ENCODE data around the gene ST6GALNAC2.
"Not testable (repeated sequence)": the region's sequence is repeated elsewhere in the genome, so short reads cannot be mapped to it uniquely, and the experiment has no call there.

ST6GALNAC2 gene

DNA sequence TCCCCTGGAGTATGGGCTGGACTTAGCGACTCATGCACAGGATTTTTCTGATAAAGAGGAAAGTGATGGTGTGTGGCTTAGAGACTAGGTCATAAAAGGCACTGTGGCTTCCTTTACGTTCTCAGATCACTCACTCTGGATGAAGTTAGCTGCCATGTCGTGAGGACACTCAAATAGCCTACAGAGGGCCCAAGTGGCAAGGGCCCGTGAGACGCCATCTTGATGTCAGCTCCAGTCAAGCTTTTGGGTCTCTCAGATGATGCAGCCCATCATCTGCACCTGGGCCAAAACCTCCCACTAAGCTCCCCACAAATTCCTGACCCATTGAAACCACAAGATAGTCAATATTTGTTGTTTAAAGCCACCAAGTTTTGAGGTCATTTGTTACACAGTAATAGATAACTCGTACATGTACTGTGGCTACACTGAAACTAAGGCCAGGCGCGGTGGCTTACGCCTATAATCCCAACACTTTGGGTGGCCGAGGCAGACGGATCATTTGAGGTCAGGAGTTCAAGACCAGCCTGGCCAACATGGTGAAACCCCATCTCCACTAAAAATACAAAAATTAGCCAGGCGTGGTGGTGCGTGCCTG lies 14.7 kb downstream of the ST6GALNAC2 start:
- DNase-seq (ENCODE audit: low read depth in 1 of 2, low spot score in 1 of 2): no peak

DNA sequence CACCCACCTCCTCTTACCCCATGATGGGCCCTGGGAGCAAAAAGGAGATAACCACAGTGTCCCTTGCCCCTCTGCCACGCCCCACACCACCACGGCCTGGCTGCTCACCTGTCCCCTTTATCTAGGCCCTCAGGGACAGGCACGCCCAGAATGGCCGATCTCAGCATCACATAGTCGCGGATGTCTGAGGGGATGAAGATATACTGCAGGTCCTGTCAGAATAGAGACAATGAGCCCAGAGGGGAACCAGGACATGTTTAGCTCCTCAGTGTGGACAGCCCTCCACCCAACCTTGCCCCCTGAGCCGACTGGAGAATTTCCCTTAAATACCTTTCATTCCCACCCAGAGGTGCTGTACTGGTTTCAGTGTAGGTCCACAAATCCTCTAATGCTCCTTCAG lies 15.2 kb downstream of the ST6GALNAC2 start:
- no peak for DNase-seq (ENCODE audit: low read depth in 1 of 2, low spot score in 1 of 2)

DNA sequence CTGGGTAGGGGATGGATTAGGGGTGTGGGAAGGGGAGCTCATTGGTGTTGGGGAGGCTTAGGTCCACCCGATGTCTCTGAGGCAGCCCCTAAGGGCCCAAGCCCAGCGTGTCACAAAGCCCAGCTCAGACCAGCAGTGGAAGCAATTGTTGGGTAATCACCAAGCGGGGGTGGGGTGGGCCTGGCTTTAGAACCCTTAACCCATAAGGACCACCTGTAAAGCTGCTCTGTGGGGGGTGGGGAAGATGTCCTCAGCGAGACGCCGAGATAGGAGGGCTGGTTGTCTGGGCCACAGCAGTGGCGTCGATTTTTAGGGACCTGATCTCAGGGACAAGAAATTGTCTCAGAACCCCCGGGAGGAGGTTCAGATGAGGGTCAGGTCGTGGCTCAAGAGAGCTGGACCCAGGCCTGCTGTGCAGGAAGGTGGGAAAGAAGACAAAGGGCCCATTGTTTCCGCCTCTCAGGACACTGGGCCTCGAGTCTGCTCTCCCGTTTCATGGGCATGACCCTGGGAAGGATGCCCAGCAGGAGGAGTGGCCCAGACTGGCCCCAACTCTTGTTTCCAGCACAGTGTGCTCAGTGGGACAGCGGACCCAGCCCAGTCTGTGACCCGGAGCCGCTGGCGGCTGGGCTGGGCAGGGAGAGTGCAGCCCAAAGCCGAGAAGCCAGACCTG lies 15.9 kb downstream of the ST6GALNAC2 start:
- DNase-seq (ENCODE audit: low read depth in 1 of 2, low spot score in 1 of 2): no peak

DNA sequence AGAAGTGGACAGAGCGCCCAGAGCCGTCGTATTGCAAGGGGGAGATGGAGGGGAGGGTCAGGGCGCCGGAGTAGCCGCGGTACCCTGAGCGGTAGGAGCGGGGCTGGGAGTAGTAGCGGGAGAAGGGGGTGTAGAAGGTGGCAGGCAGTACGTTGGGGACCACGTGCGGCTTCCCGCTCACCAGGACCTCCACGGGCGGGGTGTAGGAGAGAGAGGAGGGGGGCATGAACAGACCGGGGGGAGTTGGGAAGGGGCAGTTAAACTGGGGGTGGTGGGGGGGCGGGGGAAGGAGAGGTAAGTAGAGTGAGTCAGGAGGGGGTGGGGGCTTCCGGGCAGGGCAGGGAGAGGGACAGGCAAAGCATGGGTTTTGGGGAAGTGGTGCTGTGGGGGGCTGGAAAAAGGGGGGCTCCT lies 16.8 kb downstream of the ST6GALNAC2 start:
- DNase-seq (ENCODE audit: low read depth in 1 of 2, low spot score in 1 of 2): no peak

DNA sequence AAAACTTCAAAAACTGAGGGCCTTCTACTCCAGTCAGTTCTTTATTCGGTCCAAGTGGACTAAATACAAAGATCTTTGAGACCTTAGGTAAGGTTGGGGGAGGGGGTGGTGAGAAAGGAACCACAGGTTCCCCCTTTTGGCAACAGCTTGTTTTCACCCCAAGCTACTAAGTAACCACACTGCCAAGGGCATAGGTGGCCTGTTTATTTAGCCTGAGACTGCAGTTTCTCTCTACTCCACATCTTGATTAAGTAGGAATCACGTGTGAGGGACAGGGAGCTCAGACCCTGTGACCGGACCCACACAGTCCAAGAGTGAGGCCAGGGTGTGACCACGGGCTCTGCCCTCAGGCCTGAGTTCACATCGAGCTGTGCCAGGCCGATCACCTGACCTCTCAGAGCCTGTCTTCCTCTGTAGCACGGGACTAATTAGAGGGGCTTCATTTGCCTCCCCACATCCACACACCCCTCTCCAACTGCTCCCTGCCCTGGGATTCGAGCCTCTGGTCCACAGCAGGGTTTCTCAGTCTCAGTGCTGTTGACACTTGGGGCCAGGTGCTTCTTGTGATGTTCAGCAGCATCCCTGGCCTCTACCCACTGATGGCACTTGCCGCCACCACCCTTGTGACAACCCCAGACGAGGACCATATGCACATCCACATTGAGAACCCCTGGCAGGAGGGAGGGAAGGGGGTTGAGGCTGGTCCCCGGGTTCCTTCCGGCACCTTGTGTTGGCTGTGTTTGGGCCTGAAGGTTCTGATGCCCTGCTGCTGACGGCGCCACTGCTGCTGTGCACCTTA lies 17.8 kb downstream of the ST6GALNAC2 start:
- no peak for DNase-seq (ENCODE audit: low read depth in 1 of 2, low spot score in 1 of 2)

DNA sequence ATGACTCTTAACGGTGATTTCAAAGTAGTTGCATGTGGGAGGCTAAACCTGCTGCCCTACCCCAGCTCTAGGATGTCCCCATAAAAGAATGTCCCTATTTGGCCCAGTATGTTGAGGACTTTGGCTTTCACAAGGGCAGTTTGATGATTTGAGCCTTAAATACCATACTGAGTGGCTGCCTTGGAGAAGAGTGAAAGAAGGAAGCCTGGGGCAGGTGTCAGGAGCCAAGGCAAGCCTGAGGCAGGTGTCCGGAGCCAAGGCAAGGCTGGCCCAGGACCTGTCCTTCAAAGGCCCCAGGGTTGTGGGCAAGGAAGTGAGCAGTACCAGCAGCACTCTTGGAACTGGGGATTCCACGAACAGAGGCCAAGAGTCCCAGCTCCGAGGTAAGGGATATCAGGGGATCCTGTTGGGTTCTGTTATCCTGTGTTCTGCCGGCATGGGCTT lies 18.6 kb downstream of the ST6GALNAC2 start:
- DNase-seq (ENCODE audit: low read depth in 1 of 2, low spot score in 1 of 2): no peak

DNA sequence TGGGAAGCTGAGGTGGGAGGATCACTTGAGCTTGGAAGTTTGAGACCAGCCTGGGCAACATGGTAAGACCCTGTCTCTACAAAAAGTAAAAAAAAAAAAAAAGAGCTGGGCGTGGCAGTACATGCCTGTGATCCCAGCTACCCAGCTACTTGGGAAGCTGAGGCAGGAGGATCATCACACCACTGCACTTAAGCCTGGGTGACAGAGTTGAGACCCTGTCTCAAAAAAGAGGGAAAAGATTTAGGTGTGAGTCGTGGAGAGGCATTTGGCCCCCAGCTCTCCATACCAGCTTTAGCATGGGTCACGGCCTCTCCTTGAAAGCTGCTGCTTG lies 19.1 kb downstream of the ST6GALNAC2 start:
- DNase-seq (ENCODE audit: low read depth in 1 of 2, low spot score in 1 of 2): no peak

DNA sequence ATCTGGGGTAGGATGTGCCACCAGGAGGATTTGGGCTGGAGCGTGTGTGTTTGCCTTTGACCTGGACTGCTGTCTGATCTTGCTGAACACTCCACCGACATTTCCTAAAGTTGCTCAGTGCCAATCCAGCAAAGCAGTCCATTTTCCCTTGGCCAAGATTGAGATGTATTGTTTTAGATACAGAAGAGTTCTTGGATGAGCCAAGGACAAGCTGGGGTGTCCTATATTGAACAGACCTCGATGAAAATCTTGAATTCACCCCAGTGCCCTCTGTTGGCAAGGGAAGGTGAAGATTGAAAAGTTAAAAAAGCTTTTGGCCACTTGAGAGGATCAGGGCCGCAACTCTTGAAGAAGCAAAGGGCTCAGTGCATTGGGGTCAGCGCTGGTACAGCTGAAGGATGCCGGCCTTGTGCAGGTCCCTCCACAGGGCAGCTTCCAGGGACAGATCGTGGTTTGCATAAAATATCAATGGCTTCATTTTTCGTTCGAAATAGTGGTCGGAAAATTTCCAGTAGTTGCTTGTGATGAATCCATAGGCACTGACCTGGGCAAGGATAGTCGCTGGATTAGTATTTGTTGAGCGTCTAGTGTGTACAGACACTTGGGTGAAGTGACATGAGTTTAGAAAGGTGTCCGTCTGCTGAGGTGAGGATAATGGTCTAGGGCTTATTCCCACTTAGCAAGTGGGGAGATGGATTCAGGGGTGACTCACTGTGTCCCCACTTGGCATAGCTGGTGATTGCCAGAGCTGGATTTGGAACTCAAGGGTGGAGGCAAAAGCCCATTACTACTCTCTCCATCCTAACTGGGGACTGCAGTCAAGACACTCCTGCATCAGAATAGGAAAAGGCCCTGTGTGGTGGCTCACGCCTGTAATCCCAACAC lies 19.7 kb downstream of the ST6GALNAC2 start:
- DNase-seq (ENCODE audit: low read depth in 1 of 2, low spot score in 1 of 2): no peak

DNA sequence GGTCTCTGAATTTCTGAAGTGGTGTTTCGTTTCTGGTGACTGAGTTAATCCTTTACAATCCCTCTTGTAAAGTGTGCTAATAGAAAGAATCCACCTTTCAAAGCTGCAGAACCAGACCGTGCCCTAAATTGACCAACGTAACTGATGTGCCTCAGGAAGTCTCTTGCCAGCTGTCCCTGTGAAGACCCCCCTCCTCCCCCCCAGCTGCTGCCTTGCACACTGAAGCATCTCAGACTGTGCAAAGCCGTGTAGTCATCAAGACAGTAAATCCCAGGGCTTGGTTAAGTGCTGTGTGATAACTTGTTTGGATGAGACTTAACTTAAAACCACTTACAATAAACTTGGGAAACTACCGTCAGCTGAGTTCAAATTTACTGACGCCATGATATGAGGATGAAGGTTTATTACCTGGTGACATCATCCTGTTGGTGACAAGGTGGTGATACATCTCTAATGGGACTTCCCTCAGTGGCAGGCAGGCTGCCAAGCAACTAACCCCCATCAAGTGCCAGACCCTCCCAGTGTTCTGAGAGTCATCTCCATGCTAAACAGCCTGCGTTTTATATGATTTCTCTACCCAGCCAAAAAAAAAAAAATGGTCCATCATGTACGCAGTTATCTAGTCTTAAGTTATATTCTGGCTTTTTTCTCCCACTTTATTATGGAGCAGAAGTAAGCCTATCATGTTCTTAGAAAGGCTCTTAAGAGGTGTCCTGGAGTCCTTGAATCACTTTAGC lies 20.5 kb downstream of the ST6GALNAC2 start:
- not testable (repeated sequence) for DNase-seq (ENCODE audit: low read depth in 1 of 2, low spot score in 1 of 2)

DNA sequence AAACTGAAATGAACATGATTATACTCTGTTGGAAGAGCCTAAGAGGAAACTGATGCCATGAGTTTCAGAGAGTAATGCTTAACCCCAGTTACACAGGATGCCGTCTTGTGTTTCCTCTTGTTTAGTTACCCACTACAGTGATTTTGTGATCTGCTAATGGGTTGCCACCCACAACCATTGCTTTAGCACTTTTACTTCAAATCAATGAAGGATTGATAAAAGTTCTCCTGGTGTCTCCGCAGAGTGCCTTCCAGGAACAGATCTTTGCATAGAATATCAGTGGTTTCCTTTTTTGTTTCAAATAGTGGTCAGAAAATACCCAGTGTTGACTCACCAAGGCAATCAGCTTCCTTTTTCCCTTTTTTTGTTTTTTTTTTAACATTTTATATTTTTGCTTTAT lies 22.3 kb downstream of the ST6GALNAC2 start:
- DNase-seq (ENCODE audit: low read depth in 1 of 2, low spot score in 1 of 2): not testable (repeated sequence)

DNA sequence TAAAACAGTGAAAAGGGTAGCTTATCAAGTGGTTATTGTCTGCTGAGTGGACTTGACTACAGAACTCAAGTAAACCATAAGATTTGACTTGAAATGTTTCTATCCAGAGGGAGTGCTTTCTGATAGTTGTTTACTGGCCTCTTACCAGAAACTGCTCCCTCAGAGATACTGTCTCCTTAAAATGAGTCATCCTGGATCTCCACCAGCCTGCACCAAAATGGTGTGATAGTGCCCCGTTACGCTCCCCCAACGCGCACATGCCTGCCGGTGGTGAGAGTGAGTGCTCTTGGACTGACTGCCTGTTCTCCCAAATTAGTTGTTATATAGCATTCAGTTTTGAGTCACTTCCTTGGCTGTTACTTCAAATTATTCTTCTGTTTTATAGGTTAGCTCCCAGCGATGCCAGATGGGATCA lies 22.9 kb downstream of the ST6GALNAC2 start:
- DNase-seq (ENCODE audit: low read depth in 1 of 2, low spot score in 1 of 2): no peak

DNA sequence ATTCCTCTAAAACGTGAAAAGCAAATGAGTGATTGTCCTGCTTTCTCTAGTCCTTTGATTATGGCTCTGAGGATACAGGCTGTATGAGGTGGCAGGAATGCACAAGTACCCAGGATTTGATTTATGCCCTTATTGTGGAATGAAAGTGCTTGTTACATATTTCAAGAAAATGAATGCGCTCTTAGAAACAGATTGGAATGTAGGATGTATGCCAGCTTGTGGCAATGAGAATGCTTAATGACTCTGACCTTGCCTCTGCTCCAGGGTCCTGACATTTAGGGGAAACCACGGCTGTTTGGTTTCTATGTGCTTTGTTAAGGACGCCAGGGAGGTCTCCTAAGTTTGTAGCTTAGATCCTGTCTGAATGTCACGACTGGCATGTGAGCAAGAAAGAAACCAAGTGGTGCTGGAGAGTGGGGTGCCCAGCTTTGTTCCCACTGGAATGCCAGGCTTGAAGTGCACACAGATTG lies 23.8 kb downstream of the ST6GALNAC2 start:
- no peak for DNase-seq (ENCODE audit: low read depth in 1 of 2, low spot score in 1 of 2)

DNA sequence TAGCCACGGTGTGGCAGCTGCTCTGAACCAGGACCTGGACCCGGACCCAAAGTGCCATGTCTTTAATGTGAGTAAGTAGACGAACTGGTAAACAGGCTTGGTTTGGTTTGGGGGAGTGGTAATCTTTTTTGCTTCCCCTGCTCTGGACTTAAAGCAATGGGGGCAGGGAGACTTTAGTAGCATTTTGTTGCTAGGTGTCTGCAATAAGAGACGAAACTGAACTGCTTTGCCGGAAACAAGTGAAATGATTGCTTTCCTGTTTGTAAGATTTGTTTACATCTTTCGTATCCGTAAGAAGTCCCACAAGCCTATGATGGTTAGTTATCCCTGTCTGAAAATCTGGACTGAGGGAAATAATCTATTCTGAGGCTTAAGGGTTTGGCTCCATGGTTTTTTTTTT lies 24.3 kb downstream of the ST6GALNAC2 start:
- no peak for DNase-seq (ENCODE audit: low read depth in 1 of 2, low spot score in 1 of 2)

DNA sequence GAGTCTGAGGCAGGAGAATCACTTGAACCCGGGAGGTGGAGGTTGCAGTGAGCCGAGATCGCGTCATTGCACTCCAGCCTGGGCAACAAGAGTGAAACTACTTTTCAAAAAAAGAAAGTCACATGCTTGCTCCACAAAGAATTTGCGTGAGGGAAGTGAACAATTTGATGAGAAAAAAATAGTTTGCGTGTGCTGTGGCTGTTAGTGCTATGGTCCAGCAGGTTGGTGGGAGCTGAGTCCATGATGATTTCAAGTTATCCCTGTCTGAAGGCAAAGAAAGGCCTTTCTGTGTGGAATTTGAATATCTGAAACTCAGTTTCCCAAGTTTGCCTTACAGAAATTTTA lies 24.8 kb downstream of the ST6GALNAC2 start:
- no peak for DNase-seq (ENCODE audit: low read depth in 1 of 2, low spot score in 1 of 2)

DNA sequence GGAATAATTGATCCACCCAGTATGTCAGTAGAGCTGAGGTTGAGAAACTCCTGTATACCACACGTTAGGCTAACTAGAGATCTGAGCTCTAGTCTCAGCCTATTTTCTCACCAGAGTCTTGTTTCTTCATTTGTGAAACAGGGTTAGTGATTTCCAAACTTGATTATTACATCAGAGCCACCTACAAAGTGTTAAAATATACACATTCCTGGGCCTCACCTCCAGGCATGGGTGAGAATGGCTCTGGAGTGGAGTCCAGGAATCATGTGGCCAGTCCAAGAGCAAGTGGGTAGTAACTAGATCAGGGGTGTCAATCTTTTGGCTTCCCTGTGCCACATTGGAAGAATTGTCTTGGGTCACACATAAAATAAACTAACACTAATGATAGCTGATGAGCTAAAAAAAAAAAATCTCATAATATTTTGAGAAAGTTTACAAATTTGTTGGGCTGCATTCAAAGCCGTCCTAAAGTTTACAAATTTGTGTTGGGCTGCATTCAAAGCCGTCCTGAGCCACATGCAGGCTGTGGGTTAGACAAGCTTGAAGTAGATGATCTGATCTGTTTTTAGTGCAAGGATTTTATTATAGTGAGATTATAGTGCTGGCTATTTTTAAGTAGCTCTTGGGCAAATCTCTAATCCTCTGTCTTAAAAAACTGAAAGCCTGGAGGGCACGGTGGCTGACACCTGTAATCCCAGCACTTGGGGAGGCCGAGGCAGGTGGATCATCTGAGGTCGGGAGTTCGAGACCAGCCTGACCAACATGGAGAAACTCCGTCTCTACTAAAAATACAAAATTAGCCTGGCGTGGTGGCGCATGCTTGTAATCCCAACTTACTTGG lies 25.4 kb downstream of the ST6GALNAC2 start:
- no peak for DNase-seq (ENCODE audit: low read depth in 1 of 2, low spot score in 1 of 2)

DNA sequence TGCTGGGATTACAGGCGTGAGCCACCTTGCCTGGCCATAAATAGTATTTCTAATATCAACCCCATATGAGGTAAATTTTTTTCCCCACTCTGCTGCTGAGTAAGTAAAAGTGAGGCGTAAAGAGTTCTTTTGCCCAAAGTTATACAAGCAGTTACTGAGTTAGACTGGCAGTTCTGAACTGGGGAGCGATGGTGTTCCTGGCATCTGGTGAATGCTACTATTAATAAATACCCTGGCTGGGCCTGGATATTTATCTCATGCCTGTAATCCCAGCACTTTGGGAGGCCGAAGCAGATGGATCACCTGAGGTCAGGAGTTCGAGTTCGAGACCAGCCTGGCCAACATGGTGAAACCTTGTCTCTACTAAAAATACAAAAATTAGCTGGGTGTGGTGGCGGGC lies 26.2 kb downstream of the ST6GALNAC2 start:
- DNase-seq (ENCODE audit: low read depth in 1 of 2, low spot score in 1 of 2): not testable (repeated sequence)

DNA sequence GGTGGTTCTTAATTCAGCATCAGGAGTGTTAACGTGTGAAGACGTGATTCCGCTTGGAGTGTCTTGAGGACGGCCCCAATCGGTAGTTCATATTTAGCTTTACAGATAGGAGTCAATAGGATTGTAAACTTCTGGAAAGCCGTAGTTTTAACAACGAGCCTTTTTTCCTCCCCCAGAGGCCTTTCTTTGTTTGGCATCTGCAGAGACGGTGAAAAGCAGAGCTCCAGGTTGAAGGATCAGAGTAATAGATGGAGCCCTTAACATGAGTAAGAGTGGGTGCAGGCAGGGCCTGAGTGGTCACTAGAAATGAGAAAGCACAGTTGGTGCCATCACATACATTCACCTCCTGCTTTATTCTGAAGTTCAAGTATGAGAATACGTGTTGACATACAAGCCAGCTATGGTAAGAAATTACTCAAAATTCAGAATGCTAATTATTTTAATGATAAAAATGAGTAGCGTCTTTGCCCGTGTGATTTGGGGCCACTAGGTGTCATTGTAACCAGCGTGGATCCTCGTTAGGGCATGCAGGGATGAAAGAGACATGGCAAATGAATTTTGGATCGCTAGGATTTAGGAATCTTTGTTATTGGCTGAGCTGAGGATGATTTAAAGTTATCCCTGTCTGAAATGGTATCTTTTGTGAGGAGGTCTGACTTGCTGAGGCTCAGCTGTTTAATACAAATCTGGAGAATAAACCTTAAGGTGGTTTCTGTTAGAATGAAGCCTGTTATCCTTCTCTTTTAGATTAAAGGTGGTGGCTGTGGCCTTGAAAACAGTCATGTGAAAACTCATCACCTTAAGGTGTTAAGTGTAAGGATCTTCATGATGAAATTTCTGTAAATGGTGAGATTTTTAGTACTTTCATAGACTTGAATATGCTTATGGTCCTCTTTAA lies 27.2 kb downstream of the ST6GALNAC2 start:
- no peak for DNase-seq (ENCODE audit: low read depth in 1 of 2, low spot score in 1 of 2)

DNA sequence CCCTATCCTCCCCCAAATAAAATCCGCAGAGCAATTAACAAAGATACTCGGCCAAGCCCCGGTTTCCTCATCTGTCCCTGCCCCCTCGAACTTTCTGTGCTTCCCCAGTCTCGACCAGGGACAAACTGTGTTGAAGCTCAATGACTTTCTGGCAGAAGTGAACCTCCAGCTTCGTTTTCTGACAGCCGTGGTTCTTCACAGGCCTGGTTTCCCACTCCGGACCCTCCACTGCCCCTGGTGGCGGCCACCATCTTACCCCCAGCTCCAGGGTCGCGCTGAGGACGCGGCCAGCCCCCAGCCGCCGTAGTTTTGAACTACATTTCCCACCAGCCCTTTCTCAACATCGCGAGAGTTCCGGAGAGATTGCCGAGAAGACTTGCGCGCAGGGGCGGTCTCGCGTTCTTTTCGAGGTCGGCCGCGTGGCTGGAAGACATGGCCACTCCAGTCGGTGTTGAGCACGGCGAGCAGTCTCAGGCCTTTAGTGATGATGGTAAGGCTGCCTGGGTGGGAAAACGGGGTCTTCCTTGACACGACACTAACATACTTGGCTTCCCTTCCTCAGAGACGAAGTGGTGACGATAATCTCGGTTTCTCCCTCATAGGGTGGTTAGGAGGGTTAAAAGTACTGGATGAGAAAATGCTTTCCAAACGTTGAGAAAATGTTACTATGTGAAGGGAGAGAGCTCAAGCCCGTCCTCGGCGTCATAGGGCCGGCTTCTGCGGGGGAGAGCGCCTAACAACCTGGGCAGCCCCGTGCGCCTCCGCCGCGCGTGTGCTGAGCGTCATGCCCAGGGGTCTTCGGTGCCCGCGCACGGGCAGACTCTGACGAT lies 28.1 kb downstream of the ST6GALNAC2 start:
- peak; percentile 80 to 82 for DNase-seq (ENCODE audit: low read depth in 1 of 2, low spot score in 1 of 2)

Data from stimulated activated CD4-positive, alpha-beta T cell treated with anti-CD3 and anti-CD28 coated beads, Interleukin-15, amount 100 ng/mL, for 1 hour (primary cell).